ENCODE data around the gene THBS3. TPM values are rescaled to one million over a fixed set of nuclear protein-coding genes. Genes with fewer than 3 reads are reported as not detected.

The THBS3 gene
- total and polyA plus RNA-seq, 2 of the 13 experiments (the other 11 are each of a cell fraction or from before 2014, with no cell fraction given) = 0.86 to 3.6 TPM

DNA sequence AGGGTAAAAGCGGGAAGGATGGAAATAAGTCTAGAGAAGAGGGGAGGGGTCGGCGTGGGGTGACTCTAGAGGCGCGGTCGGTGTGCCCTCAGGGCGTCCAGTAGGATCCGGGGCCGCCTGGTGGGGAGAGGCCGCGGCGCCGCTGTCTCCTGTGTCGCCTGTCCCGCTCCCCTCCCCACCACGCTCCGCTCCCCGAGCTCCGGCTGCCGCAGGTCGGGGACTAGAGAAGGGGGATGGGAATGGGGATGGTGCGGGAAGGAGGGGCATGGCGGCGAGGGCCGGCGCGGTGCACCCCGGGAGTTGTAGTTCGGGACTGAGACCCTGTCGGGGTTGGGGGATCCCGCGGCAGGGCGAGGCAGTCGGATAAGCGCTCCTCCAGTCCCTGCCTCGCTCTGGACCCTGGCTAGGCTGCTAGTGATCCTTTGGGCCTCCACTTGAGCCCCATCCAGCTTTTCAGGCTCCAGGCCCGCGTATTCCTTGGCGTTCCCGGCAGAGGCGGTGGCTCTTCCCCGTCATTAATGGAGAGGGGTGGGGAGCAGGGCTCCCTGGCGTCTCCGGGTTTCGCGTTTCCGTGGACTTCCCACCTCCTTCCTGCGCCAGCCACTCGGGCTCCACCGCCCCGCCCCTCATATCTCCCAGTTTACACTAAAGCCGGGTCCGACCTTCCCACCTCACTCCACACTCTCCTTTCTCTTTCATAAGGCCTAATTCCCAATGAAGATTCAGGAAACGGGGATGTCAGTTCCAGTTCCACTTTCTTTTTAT lies 47.7 kb upstream of the THBS3 start, which contains the start of gene ENTREP3 (continued):
- TF ChIP-seq, protein P1, sequence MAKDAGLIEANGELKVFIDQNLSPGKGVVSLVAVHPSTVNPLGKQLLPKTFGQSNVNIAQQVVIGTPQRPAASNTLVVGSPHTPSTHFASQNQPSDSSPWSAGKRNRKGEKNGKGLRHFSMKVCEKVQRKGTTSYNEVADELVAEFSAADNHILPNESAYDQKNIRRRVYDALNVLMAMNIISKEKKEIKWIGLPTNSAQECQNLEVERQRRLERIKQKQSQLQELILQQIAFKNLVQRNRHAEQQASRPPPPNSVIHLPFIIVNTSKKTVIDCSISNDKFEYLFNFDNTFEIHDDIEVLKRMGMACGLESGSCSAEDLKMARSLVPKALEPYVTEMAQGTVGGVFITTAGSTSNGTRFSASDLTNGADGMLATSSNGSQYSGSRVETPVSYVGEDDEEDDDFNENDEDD (CRISPR knock-in tag; IDR thresholded peaks at IDR 0.05; ENCODE audit: borderline replicate concordance) = peak; percentile 32; the same call in 1 of the 2 replicates
- TF ChIP-seq, protein P2, sequence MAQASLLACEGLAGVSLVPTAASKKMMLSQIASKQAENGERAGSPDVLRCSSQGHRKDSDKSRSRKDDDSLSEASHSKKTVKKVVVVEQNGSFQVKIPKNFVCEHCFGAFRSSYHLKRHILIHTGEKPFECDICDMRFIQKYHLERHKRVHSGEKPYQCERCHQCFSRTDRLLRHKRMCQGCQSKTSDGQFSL (CRISPR knock-in tag; IDR thresholded peaks at IDR 0.05) = peak; percentile 52; the same call in 1 of the 2 replicates
- 0 out of 2 replicates have a peak, but pooled peaks have one; percentile 39 for TF ChIP-seq ZSCAN9 (CRISPR knock-in tag; IDR thresholded peaks at IDR 0.05; ENCODE audit: borderline replicate concordance)
- TF ChIP-seq, protein P3, sequence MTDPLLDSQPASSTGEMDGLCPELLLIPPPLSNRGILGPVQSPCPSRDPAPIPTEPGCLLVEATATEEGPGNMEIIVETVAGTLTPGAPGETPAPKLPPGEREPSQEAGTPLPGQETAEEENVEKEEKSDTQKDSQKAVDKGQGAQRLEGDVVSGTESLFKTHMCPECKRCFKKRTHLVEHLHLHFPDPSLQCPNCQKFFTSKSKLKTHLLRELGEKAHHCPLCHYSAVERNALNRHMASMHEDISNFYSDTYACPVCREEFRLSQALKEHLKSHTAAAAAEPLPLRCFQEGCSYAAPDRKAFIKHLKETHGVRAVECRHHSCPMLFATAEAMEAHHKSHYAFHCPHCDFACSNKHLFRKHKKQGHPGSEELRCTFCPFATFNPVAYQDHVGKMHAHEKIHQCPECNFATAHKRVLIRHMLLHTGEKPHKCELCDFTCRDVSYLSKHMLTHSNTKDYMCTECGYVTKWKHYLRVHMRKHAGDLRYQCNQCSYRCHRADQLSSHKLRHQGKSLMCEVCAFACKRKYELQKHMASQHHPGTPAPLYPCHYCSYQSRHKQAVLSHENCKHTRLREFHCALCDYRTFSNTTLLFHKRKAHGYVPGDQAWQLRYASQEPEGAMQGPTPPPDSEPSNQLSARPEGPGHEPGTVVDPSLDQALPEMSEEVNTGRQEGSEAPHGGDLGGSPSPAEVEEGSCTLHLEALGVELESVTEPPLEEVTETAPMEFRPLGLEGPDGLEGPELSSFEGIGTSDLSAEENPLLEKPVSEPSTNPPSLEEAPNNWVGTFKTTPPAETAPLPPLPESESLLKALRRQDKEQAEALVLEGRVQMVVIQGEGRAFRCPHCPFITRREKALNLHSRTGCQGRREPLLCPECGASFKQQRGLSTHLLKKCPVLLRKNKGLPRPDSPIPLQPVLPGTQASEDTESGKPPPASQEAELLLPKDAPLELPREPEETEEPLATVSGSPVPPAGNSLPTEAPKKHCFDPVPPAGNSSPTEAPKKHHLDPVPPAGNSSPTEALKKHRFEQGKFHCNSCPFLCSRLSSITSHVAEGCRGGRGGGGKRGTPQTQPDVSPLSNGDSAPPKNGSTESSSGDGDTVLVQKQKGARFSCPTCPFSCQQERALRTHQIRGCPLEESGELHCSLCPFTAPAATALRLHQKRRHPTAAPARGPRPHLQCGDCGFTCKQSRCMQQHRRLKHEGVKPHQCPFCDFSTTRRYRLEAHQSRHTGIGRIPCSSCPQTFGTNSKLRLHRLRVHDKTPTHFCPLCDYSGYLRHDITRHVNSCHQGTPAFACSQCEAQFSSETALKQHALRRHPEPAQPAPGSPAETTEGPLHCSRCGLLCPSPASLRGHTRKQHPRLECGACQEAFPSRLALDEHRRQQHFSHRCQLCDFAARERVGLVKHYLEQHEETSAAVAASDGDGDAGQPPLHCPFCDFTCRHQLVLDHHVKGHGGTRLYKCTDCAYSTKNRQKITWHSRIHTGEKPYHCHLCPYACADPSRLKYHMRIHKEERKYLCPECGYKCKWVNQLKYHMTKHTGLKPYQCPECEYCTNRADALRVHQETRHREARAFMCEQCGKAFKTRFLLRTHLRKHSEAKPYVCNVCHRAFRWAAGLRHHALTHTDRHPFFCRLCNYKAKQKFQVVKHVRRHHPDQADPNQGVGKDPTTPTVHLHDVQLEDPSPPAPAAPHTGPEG (CRISPR knock-in tag; IDR thresholded peaks at IDR 0.05) = peak; percentile 36; the same call in 1 of the 2 replicates
- TF ChIP-seq YEATS2 (CRISPR knock-in tag; IDR thresholded peaks at IDR 0.05; ENCODE audit: borderline replicate concordance) = peak; percentile 60; the same call in 1 of the 2 replicates
- TF ChIP-seq ZNF775 (CRISPR knock-in tag; IDR thresholded peaks at IDR 0.05; ENCODE audit: borderline replicate concordance) = 0 out of 2 replicates have a peak, but pooled peaks have one; percentile 36
- TF ChIP-seq, protein P4, sequence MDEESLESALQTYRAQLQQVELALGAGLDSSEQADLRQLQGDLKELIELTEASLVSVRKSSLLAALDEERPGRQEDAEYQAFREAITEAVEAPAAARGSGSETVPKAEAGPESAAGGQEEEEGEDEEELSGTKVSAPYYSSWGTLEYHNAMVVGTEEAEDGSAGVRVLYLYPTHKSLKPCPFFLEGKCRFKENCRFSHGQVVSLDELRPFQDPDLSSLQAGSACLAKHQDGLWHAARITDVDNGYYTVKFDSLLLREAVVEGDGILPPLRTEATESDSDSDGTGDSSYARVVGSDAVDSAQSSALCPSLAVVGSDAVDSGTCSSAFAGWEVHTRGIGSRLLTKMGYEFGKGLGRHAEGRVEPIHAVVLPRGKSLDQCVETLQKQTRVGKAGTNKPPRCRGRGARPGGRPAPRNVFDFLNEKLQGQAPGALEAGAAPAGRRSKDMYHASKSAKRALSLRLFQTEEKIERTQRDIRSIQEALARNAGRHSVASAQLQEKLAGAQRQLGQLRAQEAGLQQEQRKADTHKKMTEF (CRISPR knock-in tag; IDR thresholded peaks at IDR 0.05) = peak; percentile 67; the same call in 1 of the 2 replicates
- peak; percentile 77; the same call in 1 of the 2 replicates for TF ChIP-seq ZFP90 (CRISPR knock-in tag; IDR thresholded peaks at IDR 0.05; ENCODE audit: borderline replicate concordance)
- TF ChIP-seq RAD21 (CRISPR knock-in tag; IDR thresholded peaks at IDR 0.05) = peak; percentile 34; the same call in 1 of the 2 replicates
- TF ChIP-seq HDAC1 (CRISPR knock-in tag; IDR thresholded peaks at IDR 0.05) = peak; percentile 37; the same call in 1 of the 2 replicates
- peak; percentile 56; the same call in 1 of the 2 replicates for TF ChIP-seq SPEN (CRISPR knock-in tag; IDR thresholded peaks at IDR 0.05; ENCODE audit: low read depth)
- TF ChIP-seq, protein P5, sequence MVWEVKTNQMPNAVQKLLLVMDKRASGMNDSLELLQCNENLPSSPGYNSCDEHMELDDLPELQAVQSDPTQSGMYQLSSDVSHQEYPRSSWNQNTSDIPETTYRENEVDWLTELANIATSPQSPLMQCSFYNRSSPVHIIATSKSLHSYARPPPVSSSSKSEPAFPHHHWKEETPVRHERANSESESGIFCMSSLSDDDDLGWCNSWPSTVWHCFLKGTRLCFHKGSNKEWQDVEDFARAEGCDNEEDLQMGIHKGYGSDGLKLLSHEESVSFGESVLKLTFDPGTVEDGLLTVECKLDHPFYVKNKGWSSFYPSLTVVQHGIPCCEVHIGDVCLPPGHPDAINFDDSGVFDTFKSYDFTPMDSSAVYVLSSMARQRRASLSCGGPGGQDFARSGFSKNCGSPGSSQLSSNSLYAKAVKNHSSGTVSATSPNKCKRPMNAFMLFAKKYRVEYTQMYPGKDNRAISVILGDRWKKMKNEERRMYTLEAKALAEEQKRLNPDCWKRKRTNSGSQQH (CRISPR knock-in tag; IDR thresholded peaks at IDR 0.05; ENCODE audit: low read depth) = no peak
- peak; percentile 32 for TF ChIP-seq CBX1 (IDR thresholded peaks at IDR 0.05; ENCODE audit: low read depth)
